GM19328 (cell line): ENCODE measurements around the gene JDP2.

ENCODE experiments used
- ATAC-seq: cut with Tn5 transposase; IDR thresholded peaks from one replicate; pipeline ENCODE4 v1.9.1; 2021; ENCODE audit warnings: mild to moderate bottlenecking, moderate library complexity; ENCODE audit not compliant: unreplicated experiment

Gene JDP2

DNA sequence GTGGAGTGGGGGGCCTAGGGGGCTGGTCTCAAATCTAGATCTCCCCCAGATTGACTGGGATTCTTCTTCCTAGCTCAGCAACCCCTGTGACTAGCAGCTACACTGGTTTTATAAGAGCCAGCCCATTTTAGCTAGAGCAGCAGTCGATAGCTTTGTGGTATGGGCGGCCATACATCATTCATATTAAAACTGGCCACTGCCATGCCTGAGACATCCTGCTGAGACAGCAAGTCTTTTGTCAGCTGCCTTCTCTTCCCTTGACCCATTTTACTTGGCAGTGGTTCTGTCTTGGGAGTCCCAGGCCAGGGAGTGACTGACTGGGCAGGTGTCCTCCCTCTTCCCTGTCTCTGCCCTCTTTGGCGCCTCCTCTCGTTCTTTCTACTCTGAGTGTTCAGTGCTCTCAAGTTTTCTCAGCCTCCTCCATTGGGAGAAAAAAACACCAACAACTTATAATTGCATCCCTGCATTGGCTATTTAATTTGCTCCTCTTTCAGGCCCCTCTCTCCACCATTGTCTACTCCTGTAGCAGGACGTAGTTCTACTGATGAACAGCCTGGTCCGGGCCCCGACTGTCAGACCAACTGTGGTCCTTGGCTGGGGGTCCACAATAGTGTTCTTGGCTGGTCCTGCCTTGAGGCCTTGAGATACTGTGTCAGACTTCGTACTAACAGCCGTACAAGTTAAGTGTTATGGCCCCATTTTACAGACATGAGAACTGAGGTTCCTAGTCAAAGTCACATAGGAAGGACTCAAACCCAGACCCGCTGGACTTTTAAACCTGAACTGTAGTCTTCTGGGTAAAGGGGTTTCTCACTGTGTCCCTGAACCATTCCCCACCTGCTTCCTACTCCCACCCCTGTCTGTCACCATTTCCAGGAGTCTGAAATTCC is 18.3 kb upstream of the JDP2 start:
- no peak for ATAC-seq

DNA sequence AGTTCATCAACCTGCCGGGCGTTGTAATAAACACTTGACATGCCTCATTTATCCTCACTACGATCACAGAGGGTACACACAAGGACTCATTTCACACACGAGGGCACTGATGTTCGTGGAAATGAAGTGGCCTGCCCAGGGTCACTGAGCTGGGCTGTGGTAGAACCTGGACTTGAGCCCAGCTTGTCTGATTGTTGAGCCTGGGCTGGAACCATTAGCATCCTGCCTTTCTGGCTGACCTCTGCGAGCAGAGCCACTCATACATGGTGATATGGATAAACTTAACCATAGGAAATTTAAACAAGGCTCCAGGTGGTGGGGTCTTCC is 16.6 kb upstream of the JDP2 start:
- ATAC-seq: no peak

DNA sequence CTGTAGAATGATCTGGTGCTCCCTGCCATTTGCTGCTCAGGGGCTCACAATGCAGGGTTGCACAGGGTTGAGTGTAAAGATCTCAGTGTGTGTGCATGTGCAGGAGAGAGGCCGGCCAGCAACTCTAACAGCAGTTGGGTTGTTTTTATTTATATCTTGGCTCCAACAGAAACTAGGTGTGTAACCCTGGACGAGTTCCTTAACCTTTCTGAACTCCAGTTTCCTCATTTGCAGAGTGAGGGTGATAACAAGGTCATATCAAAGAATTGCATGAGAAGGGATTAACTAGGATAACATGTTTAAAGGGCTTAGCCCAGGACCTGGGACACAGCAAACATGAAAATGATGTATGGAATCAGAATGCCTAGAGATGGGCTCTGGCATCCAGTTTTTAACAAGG is 14.8 kb upstream of the JDP2 start:
- no peak for ATAC-seq

DNA sequence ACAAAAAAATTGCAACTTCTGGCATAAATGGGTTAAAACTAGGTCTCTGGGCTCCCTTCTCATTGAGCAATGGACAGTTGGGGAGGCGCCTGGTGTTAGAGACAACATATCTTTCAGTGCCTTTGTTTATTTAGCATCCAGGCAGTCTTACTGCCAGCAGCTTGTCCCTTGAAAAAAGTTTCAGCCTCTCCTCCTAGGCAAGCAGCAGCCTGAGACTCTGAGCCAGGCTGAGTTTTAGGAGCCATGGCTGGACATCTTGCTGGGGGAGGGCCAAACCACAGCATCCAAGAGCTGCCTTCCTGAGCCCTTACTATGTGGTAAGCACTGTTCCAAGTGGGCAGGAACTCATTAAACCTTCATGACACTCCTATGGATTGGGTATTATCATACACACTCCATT is 10.1 kb upstream of the JDP2 start:
- ATAC-seq: no peak

DNA sequence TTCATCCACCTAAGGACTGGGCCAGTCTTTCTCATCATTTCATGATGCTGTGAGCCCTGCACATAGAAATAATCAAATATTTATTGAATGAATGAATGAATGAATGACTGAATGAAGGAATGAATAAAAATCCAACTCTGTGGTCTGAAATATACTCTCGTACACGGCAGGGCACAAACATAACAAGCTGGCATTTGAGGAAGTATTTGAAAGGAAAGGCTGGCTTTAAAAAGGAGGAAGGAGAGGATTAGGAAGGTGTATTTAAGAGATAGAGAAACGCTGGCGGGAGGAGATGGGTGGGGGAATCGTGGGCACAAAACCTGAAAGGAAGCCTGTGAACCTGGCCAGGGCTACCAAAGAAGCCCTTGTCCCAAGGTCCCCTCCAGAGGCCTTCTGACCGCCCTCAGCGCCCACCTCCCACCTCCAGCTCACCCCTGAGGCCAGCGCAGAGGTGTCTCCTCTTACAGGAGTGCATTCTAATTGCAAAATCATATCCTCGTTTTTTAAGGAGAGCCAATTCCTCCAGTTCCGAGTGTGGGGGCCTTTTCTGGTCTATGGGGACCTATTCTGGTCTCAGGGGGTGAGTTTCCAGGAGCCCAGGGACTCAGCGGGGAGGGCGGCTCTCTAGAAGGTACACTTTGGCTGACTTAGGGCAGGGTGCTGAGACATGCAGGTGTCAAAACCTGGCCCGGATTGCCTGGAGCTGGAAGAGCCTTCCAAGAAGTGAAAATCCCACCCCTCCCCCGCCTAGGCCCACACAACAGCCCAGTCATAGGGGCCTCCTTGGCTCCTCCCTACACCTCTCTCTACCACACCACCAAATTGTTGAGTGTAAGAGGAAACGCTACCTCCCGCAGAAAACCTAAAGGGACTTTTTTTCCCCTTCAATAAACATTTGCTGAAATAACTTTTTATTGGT is 8.7 kb upstream of the JDP2 start:
- ATAC-seq: no peak

DNA sequence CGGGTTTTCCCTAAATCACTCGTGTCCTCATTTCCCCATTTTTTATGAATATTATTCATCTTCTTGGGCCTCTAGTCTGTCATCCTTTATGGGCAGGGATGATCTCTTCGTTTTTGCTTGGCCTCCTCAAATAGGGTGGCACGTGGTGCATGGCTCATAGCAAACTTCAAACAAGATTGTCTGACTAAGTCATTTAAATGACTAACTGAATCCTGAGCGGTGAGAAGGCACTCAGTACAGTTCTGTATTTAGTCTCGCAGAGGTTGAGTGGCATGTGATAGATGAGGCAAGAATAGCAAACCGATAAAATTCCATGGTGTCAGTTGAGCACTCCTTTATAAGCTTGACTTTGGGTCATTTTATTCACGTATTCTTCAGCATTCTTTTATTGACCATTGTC is 5.7 kb upstream of the JDP2 start:
- ATAC-seq: no peak

DNA sequence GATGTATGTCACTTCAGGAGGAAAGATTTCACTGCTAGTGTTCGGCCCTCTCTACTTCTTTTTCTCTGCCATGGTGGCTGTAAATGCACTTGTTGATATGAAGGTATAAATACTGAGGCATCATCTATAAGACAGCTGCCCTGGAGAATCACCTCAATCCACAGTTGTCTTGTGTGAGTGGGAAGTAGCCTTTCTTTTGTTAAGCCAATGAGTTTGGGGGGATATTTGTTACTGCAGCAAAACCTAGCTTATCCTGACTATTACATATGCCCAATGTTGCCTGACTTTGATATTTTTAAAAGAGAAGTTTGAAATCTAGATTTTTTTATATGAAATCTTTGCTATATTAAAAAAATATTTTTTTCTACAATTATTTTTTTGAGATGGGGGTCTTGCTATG is 3.3 kb upstream of the JDP2 start:
- ATAC-seq: no peak

DNA sequence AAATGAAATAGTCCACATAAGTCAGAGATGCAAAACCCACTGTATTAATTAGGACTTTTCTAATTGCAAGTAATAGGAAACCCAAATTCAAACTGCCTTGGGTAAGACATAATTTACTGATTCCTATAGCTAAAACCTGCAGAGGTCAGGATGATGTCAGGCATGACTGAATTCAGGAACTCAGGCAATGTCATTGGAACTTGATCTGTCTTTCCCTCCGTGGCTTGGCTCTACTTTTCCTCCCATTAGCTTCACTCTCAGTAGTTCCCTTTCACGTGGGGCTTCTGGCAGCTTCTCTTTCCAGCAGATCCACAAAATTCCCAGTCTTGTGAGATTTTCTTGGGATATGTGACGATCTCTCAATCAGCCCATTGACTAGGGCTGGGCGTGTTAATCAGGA is 2.4 kb upstream of the JDP2 start:
- no peak for ATAC-seq

DNA sequence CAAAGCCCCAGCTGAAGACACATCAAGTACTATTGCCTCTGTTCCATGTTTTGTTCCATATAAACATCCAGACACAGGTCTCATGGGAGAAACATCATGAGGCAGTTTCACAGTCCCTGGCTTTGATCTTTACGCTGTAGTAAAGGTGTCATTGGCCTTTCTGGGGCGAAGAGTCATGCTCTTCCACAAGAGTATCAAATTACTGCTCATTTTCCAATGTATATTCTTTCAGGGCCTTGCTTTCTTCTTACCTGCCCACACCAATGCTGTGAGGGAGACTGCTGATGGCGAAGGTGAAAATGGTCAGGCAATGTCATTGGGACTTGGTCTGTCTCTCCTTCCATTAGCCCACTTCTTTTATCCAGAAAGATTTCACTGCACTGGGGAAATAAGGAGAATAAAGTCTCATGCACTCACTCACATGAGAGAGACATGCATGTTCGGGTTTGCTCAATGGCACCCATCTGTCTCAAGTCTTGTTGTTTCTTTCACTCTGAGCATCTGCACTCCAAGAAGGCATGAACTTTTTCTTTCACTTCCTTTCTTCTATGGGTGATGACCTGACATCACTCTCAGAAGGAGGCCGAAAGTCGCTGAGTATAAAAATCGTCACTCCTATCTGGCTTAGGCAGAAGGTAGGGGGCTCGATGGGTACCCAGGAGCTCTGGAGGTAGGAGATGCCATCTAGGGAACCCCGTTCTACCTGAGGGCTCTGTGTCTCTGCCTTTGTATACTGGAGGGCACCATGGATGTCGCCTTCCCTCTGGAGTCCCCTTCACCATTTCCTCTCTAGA is 1.3 kb upstream of the JDP2 start:
- ATAC-seq: no peak

DNA sequence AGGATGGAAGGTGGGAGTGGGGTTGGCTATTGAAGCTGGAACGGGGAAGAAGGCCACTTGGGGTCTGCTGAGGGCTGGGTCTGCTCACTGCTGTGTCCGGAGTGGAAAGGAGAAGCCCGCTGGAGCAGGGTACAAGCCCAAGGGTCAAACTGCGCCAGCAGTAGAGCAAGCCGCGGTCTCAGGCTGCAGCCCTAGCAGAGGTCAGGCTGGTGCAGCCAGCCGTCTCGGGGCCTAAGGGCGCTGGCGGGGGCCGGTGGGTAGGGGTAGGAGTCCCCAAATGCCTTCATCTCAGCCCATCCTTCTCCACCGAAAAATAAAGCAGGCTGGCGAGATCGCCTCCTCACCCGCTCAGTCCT is 718 bp upstream of the JDP2 start:
- ATAC-seq: no peak

DNA sequence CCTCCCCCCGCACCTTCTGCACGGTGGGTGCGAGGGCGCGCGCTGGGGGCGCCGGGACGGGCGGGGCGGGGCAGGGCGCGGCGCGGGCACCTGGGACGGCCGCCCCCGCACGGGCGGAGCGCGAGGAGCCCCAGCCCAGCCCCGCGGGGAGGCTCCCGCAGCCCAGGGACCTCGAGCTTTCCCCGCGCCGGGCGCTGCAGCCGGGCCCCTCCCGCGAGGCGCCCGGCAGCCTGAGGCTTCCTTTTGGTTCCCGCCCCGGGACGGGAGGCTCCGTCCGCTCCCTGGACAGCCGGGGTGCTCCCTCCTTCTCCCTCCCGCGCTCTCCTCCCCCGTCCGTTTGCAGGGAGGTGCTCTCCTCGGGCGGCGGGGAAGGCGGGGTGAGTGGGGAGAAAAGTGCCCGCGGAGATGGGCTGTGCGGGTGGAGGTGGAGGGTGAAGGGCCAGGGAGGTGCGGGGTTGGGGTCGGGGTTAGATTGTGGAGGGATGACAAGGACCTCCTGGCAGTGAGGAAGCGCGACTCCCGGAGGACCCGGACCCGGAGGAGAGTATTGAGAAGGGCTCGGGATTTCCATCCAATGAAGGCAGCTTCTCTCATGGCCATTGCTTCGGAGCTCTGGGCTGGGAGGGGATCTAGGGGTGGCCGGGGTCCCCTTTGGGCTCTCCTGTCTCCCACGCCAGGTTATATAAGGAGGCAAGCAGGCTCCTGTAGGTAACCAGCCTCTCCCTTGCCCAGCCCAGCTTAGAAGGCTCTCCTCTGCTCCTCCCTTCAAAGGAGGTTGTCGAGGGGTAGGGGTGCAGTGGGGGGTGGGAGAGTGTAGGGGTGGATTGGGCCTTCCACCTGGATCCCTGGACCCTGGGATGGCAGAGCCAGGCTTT is 645 bp downstream of the JDP2 start:
- ATAC-seq: no peak

DNA sequence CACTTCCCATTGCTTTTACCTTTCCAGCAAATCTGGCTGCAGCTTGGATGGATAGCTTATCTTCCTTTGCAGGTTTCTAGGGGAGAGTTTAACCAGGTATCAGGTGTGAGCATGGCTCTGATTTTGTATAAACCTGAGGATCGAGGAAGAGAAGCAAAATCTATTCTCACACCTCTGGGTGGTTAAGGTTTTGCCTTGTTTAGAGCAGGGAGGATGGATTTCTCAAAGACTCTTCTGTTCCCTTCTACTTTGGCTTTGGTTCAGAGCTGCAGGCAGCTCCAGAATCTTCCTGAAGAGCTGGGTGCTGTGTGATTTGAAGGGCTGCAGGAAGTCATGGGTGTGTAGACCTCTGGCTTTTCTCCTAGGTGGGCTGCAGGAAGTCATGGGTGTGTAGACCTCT is 1.7 kb downstream of the JDP2 start:
- ATAC-seq: no peak

DNA sequence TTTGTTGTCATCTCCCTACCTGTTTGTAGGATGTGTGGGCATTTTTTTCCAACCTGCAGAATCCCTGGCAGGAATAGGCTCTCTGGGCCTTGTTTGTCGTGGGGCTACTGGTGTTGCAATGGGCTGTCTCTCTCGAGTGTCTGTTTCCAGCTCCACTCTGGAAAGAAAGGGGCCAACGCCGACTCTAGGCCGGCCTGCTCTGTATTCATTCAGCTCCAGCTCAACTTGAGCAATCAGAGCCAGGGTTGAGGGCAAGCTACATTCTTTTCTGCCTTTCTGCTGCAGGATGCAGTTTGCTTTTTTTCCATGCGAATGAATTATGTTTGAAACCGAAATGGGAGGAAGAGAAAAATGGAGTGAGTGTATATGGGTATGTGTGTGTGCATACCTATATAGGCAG is 2.3 kb downstream of the JDP2 start:
- no peak for ATAC-seq

DNA sequence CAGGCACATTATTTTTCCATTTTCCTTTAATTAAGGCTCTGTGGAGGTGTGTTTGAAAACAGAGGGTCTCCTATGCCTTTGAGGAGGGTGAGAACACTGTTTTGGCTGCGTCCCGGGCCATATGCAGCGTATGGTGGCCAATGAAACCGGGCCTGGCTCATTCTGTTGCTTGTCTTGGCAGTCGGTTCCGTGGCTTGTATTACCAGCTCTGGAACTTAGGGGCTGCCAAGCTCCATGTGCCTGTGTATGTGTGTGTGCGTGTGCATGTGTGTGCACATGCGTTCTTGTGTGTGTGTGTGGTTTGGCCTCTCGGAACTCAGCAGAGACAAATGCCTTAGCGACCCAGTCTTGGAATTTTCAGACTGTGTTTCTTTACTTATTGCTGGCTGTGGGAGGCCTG is 2.7 kb downstream of the JDP2 start:
- ATAC-seq: no peak

DNA sequence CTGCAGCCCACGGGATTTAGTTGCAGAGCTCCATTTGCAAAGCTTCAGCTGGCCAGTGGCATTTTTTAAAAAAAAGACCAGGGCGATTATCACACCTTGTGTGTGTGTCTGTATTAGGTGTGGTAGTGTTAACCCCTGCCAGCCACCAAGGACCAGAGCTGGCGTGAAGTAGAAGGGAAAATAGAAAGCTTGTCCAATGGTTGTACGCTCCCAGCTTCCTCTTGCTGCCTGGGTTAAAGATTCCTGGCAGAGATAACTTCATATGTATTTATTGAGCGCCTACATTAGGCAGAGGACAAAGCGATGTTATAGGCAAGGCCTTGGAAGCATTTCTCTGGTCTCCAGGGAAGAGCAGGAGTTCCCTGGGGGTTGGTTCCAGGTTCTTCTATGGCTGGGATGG is 3.2 kb downstream of the JDP2 start:
- no peak for ATAC-seq

DNA sequence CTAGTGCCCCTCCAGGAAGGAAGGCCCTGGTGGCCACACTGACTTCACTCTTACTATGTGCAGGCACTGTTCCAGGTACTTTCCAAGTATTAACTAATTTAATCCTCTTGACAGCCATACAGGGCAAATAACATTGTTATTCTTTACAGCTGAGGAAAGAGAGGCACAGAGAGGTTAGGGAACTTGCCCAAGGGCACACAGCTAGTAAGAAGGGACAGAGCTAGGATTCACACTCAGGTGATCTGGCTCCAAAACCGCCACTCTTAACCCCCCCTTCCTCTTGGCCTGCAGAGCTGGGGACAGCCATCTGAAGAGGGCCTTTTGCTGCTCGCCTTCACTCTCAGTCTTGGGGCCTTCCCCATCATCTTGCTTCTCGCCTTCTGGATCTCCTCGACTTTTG is 4.0 kb downstream of the JDP2 start:
- no peak for ATAC-seq

DNA sequence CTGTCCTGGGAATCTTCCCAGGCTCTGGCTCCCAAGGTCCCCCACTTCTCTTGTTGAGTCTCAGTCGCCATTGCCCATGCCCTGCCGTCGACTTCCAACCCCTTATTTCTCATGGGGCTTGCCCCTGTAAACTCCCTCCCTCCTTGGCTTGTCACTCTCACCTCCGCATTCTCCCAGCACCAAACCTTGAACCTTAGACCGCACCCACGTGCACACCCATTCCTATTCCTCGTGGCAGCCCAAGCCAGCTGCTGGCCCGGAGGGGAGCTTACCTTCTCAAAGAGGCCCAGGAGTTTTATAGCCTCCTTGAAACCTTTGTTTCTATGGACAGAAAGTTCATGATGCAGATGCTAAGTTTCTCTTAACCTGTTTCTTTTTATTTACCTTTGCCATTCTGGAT is 4.6 kb downstream of the JDP2 start:
- no peak for ATAC-seq

DNA sequence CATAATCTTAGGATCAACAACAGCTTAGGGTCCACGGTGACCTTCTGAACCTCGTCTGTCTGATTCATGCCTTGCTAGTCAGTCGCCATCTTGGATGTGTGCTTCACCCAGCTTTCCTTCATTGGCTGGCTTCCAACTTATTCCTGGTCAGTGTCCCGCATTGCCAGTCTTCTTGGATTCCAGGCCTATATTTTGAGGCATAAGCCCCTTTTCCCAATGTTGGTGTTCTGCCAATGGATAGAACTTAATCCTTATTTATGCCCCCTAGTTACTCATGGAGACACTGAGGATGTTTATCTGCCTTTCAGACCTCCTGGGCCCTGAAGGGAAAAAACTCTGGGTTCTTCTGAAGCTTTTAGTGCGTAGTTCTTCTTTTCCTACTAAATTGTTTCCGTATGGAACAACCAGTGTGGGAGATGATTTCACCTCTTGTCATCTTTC is 5.8 kb downstream of the JDP2 start:
- ATAC-seq: no peak

DNA sequence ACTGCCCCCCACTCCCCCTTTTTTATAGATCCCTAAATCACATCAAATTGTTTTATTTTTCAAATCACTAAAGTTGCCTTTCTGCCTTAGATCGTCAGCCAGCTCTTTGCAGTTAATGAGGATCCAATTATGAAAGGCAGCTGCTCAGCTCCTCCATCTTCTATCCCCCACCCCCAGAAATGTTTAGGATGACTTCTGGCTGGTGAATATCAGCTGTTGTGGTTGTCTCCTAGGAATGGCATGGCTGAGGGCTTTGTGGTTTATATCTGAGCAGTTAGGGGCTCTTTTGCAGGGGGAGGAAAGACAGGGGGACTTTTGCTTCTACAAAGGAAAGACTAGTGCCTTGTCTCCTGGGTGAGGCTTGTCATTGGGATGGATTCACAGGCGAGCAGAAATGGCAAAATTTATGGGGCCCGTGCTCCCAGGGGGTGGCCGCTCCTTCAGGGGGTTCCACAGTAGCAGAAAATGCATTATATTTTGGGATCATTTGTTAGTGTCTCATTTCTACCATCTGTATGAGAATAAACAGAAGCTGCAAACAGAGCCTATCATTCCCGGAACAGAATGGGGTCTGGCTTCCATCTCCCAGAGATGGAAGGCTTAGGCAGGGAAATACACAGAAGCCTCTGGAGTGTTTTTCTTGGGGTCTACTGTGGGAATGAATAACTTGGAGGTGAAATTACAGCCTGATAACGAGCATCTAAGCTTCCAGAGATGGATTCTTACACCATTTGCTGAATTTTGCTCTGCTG is 6.5 kb downstream of the JDP2 start:
- no peak for ATAC-seq

DNA sequence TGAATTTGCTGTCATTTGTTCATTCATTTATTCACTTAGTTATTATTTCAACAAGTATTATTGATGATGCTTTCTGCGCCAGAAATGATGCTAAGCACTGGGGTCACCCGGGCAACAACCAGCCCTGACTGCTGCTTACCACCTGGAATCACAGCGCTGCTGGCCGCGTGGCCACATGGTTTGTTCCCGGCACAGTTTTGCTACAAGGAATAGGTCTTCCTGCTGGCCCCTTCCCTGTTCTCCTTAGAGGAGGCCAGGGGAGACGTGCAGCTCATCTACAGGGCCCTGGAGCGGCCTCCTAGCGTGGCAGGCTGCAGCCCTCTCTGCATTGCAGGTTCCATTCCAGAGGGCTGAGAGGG is 7.0 kb downstream of the JDP2 start:
- no peak for ATAC-seq
